Lung (tissue), 12 donors: ENCODE measurements around the gene PDAP1. TPM values are rescaled to one million over a fixed set of nuclear protein-coding genes. Genes with fewer than 3 reads are reported as not detected.

Experiments used
- ATAC-seq: fragments of 200-7000 bp; cut with Tn5 transposase; one replicate; pipeline ENCODE4 v1.9.1; 2020; ENCODE audit warnings: moderate number of reproducible peaks; ENCODE audit not compliant: insufficient read depth, low FRiP score
- DNase-seq, 3 donors: peaks; one replicate each; pipeline ENCODE4 v3.0.0-alpha.2; 2013 to 2017
- H3K27ac ChIP-seq, 2 donors: one replicate each; pipeline ENCODE4 v1.5.1; 2013; ENCODE audit warnings: mild to moderate bottlenecking in 2 of 2, moderate library complexity in 2 of 2, control low read depth in 1 of 2, inconsistent platforms in 1 of 2, low read depth in 1 of 2, low read length in 1 of 2
- H3K27me3 ChIP-seq, 3 donors: one replicate each; pipeline ENCODE4 v1.5.1; 2013; ENCODE audit warnings: low read length in 2 of 3; ENCODE audit not compliant: control insufficient read depth in 3 of 3, insufficient read depth in 3 of 3
- H3K36me3 ChIP-seq, 4 donors: one replicate each; pipeline ENCODE4 v1.5.1; 2013; ENCODE audit warnings: low read length in 4 of 4, mild to moderate bottlenecking in 1 of 4, moderate library complexity in 1 of 4; ENCODE audit not compliant: control insufficient read depth in 4 of 4, insufficient read depth in 4 of 4
- H3K4me1 ChIP-seq, 5 donors: one replicate each; pipeline ENCODE4 v1.5.1; 2013; ENCODE audit warnings: low read length in 5 of 5, mild to moderate bottlenecking in 2 of 5, moderate library complexity in 1 of 5; ENCODE audit not compliant: control insufficient read depth in 5 of 5, insufficient read depth in 5 of 5
- H3K4me3 ChIP-seq: one replicate; pipeline ENCODE4 v1.5.1; 2013; ENCODE audit warnings: mild to moderate bottlenecking, control low read depth, moderate library complexity
- H3K9ac ChIP-seq, 2 donors: one replicate each; pipeline ENCODE4 v1.5.1; 2013; ENCODE audit warnings: low read length in 2 of 2, control low read depth in 1 of 2; ENCODE audit not compliant: insufficient read depth in 1 of 2
- H3K9me3 ChIP-seq, 4 donors: one replicate each; pipeline ENCODE4 v1.5.1; 2013; ENCODE audit warnings: low read length in 3 of 4, mild to moderate bottlenecking in 1 of 4, moderate library complexity in 1 of 4; ENCODE audit not compliant: control insufficient read depth in 4 of 4, insufficient read depth in 3 of 4
- WGBS, 2 donors: extraction: QIAGEN DNeasy Blood & Tissue Kit; methylation state at CpG; one replicate each; pipeline ENCODE4 v1.1.7; 2013; 5-methylcytosine and 5-hydroxymethylcytosine counted together
- polyA plus RNA-seq, 2 donors: library from polyadenylated mRNA; stranded (reverse); fragments of 200-250 nt; gene quantifications; one replicate each; pipeline ENCODE4 v1.2.1, GENCODE V29; 2013
- total RNA-seq, 2 donors: library from RNA; depleted of rRNA in 1 of 2; stranded (reverse); fragments of >200 nt in 1 of 2; gene quantifications; one replicate each; pipeline ENCODE4 v1.2.1, GENCODE V29; 2014 to 2021
- TF ChIP-seq, protein P1 (sequence below): IDR thresholded peaks from 2 replicates; pipeline ENCODE4 v1.5.1; 2012; ENCODE audit warnings: mild to moderate bottlenecking; ENCODE audit errors: control extremely low read depth, extremely low read depth
- donor health status: control.
- donor health status: control.
- donor health status: Bipolar disorder and iron deficiency.
- donor health status: healthy.
- donor health status: DM: yes; HTN: yes; CAD: no.

Gene PDAP1
- total and polyA plus RNA-seq, 4 donors, result 20.5 to 191 (median 113) TPM

GRCh38 chr7:99372275-99373090 lies 35.9 kb downstream of the PDAP1 start:
- Histone ChIP-seq H3K27ac (peak overlapping the region; percentile 46 to 55), H3K36me3 (peaks cover 0 to 5% (median 0%) of the 10 kb centered on the region in 4 donors), H3K27me3 (no peaks in the 10 kb centered on the region), H3K9me3 (no peaks in the 10 kb centered on the region), H3K9ac (no peak overlapping the region), H3K4me1 (peaks cover 0 to 8% (median 0%) of the 10 kb centered on the region in 5 donors), H3K4me3 (no peak overlapping the region)
- TF ChIP-seq, protein P1, sequence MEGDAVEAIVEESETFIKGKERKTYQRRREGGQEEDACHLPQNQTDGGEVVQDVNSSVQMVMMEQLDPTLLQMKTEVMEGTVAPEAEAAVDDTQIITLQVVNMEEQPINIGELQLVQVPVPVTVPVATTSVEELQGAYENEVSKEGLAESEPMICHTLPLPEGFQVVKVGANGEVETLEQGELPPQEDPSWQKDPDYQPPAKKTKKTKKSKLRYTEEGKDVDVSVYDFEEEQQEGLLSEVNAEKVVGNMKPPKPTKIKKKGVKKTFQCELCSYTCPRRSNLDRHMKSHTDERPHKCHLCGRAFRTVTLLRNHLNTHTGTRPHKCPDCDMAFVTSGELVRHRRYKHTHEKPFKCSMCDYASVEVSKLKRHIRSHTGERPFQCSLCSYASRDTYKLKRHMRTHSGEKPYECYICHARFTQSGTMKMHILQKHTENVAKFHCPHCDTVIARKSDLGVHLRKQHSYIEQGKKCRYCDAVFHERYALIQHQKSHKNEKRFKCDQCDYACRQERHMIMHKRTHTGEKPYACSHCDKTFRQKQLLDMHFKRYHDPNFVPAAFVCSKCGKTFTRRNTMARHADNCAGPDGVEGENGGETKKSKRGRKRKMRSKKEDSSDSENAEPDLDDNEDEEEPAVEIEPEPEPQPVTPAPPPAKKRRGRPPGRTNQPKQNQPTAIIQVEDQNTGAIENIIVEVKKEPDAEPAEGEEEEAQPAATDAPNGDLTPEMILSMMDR, result no peak
- ATAC-seq (peak; percentile 5), DNase-seq (peak; percentile 65 to 72 (median 67))
- 56 to 67% methylated on average over 21 of the region's 21 CpGs for WGBS, 2 donors

DNA sequence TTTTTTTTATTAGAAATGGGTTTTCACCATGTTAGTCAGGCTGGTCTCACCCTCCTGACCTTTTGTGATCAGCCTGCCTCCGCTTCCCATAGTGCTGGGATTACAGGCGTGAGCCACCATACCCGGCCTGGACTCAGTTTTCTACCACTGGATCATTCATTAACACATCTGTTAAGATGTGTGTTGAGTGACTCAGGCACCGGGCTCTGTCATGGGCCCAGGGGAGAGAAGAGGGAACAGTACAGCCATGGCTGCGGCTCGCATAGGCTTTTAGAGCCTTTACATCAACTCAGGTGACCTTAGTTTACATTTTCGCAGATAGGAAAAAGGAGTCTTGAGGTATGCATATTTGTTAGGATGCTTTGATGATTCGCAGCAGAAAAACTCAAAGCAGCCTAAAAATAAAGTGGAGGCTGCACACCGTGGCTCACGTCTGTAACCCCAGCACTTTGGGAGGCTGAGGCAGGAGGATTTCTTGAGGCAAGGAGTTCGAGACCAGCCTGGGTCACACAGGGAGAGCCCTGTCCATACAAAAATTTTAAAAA lies 36.9 kb downstream of the PDAP1 start:
- H3K27me3 ChIP-seq, result no peaks in the 10 kb centered on the region
- no peak overlapping the region for H3K4me3 ChIP-seq
- ATAC-seq (no peak), DNase-seq (no peak)
- TF ChIP-seq, protein P1, result no peak
- no peak overlapping the region for H3K9ac ChIP-seq
- peak overlapping the region in 1 of 2 donors; percentile 33 for H3K27ac ChIP-seq
- peaks cover 0 to 8% (median 0%) of the 10 kb centered on the region in 5 donors for H3K4me1 ChIP-seq
- WGBS, 2 donors, result 91 to 93% methylated on average over 11 of the region's 11 CpGs
- H3K36me3 ChIP-seq, result peaks cover 0 to 11% (median 5%) of the 10 kb centered on the region in 4 donors
- H3K9me3 ChIP-seq, result no peaks in the 10 kb centered on the region

GRCh38 chr7:99369767-99370391 lies 38.5 kb downstream of the PDAP1 start:
- no peak overlapping the region for H3K9ac ChIP-seq
- TF ChIP-seq, protein P1, result no peak
- peak overlapping the region in 1 of 2 donors; percentile 88 for H3K27ac ChIP-seq
- H3K27me3 ChIP-seq, result no peaks in the 10 kb centered on the region
- no peak overlapping the region for H3K4me3 ChIP-seq
- H3K4me1 ChIP-seq, result peaks cover 0 to 6% (median 0%) of the 10 kb centered on the region in 5 donors
- peaks cover under 1 to 17% (median 7%) of the 10 kb centered on the region in 4 donors for H3K36me3 ChIP-seq
- DNase-seq (peak in 2 of 3 donors; percentile 22 to 47), ATAC-seq (no peak)
- no peaks in the 10 kb centered on the region for H3K9me3 ChIP-seq
- 62 to 70% methylated on average over 9 of the region's 9 CpGs for WGBS, 2 donors
